Measurements from ENCODE around the gene TMEM250. TPM values are rescaled to one million over a fixed set of nuclear protein-coding genes. Genes with fewer than 3 reads are reported as not detected.

The TMEM250 gene
- total RNA-seq (2022) (23.9 and 26.3 TPM in 2 replicates), Bru-seq, nascent RNA (percentile 57 among the genes with signal in this experiment), BruChase-seq, experiment 1, labeled RNA remaining after a 6-hour chase (percentile 83 among the genes with signal in this experiment), BruChase-seq, experiment 2, labeled RNA remaining after a 2-hour chase (percentile 86 among the genes with signal in this experiment)
- long read RNA-seq, transcript TMEM250-201 (2 exons, 2,823 nt): major isoform, 20 of 34 reads
- long read RNA-seq, partial matches to known transcripts: 1 of 34 reads
- long read RNA-seq, other reads (novel, unspliced or antisense): 12 of 34 reads

GRCh38 chr9:136118320-136119060 lies at the start of gene TMEM250:
TMEM250 (minus strand) TSS chr9:136118875; CDS start chr9:136116900, 1,975 bp downstream.
- TF ChIP-seq CTCF (IDR thresholded peaks at IDR 0.05; ENCODE audit: unreplicated experiment): no peak
- CTCF ChIA-PET: interaction anchor here (0.5 to 1.2 kb wide), 3 partner anchors 9 to 249 kb away, joined by 3 to 4 read pairs (median 3); partner anchors contain the start of gene UBAC1
- Mint-ChIP-seq H3K9me3 (ENCODE audit: low read depth, unreplicated experiment) (no peaks in the 10 kb centered on the region), H3K36me3 (ENCODE audit: insufficient read depth, unreplicated experiment) (peaks cover 18% of the 10 kb centered on the region), H3K4me3 (ENCODE audit: low read depth, unreplicated experiment) (peak within 1 kb of the TSS; percentile 74), H3K27ac (ENCODE audit: unreplicated experiment) (peak within 1 kb of the TSS; percentile 20), H3K4me1 (ENCODE audit: low read depth, unreplicated experiment) (no peaks in the 10 kb centered on the region), H3K27me3 (ENCODE audit: unreplicated experiment) (peaks cover 1% of the 10 kb centered on the region)
- no TSS peak for BruUV-seq (replicated peaks)
- intact Hi-C loops (cut with micrococcal nuclease; ENCODE audit: unreplicated experiment): no loop called here
- DNase-seq: peak; percentile 93

DNA sequence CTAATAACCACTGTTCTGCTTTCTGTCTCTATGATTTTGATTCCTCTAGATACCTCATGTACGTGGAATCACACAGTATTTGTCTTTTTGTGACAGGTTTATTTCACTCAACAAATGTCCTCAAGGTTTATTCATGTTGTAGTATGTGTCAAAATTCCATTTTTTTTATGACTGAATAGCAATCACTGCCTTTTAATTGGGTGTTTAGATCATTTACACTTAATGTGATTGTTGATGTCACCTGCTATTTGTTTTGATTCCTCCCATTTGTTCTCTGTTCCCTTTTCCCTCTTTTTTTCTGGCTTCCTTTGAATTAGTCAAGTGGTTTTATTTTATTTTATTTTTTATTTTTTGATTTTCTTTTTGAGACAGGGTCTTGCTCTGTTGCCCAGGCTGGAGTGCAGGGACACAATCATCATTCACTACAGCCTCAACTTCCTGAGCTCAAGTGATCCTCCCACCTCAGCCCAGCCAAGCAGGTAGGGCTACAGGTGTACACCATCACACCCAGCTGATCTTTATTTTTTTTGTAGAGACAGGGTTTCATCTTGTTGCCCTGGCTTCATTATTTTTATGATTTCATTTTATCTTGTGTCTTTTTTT lies 44.7 kb upstream of the TMEM250 start:
- H3K4me3 Mint-ChIP-seq (ENCODE audit: low read depth, unreplicated experiment): no peak overlapping the region
- no TSS peak for BruUV-seq (replicated peaks)
- TF ChIP-seq CTCF (IDR thresholded peaks at IDR 0.05; ENCODE audit: unreplicated experiment): no peak
- H3K9me3 Mint-ChIP-seq (ENCODE audit: low read depth, unreplicated experiment): peaks cover 2% of the 10 kb centered on the region
- intact Hi-C loops (cut with micrococcal nuclease; ENCODE audit: unreplicated experiment): no loop called here
- peaks cover 30% of the 10 kb centered on the region for H3K27me3 Mint-ChIP-seq (ENCODE audit: unreplicated experiment)
- H3K36me3 Mint-ChIP-seq (ENCODE audit: insufficient read depth, unreplicated experiment): no peaks in the 10 kb centered on the region
- no peaks in the 10 kb centered on the region for H3K4me1 Mint-ChIP-seq (ENCODE audit: low read depth, unreplicated experiment)
- CTCF ChIA-PET: no interaction called here
- no peak for DNase-seq
- H3K27ac Mint-ChIP-seq (ENCODE audit: unreplicated experiment): no peak overlapping the region

- CTCF ChIA-PET: no interaction called here
- no TSS peak for BruUV-seq (replicated peaks)
- Mint-ChIP-seq H3K9me3 (ENCODE audit: low read depth, unreplicated experiment) (peaks cover 2% of the 10 kb centered on the region), H3K4me1 (ENCODE audit: low read depth, unreplicated experiment) (no peaks in the 10 kb centered on the region), H3K27ac (ENCODE audit: unreplicated experiment) (no peak overlapping the region), H3K4me3 (ENCODE audit: low read depth, unreplicated experiment) (no peak overlapping the region), H3K27me3 (ENCODE audit: unreplicated experiment) (peaks cover 25% of the 10 kb centered on the region), H3K36me3 (ENCODE audit: insufficient read depth, unreplicated experiment) (no peaks in the 10 kb centered on the region)
- DNase-seq: no peak
- TF ChIP-seq CTCF (IDR thresholded peaks at IDR 0.05; ENCODE audit: unreplicated experiment): no peak
- intact Hi-C loops (cut with micrococcal nuclease; ENCODE audit: unreplicated experiment): no loop called here
These were observed 42.4 kb upstream of the TMEM250 start for GRCh38 chr9:136160995-136161610.

DNA sequence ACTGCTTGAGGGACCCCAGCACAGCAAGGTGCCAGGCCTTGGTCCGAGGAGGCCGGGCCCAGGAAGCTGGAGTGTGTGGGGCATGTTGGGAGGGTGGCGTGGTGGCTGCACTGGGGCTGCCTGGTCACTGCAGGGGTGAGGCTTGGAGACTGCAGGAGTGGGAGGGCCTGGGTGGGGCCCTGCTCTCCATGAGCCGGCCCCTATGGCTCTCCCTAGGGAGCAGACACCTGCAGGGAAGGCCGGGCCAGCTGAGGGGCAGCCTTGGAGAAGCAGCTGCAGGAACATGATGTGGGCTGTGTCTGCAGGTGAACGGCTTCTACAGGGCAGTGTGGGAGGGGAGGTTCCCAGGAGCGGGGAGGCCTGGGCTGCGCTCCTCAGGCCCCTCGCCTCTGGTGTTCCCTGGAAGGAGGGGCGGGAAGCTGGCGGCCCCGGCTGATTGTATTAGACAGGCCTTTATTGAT lies 41.7 kb upstream of the TMEM250 start:
- no peak for TF ChIP-seq CTCF (IDR thresholded peaks at IDR 0.05; ENCODE audit: unreplicated experiment)
- intact Hi-C loops (cut with micrococcal nuclease; ENCODE audit: unreplicated experiment): no loop called here
- Mint-ChIP-seq H3K4me3 (ENCODE audit: low read depth, unreplicated experiment) (no peak overlapping the region), H3K27me3 (ENCODE audit: unreplicated experiment) (peaks cover 32% of the 10 kb centered on the region), H3K36me3 (ENCODE audit: insufficient read depth, unreplicated experiment) (no peaks in the 10 kb centered on the region), H3K9me3 (ENCODE audit: low read depth, unreplicated experiment) (peaks cover 2% of the 10 kb centered on the region), H3K27ac (ENCODE audit: unreplicated experiment) (no peak overlapping the region), H3K4me1 (ENCODE audit: low read depth, unreplicated experiment) (no peaks in the 10 kb centered on the region)
- DNase-seq: no peak
- CTCF ChIA-PET: no interaction called here
- no TSS peak for BruUV-seq (replicated peaks)

Data from Calu3 (cell line).